Neural cell (in vitro differentiated cells): ENCODE results near the gene DDX1. TPM values are rescaled to one million over a fixed set of nuclear protein-coding genes. Genes with fewer than 3 reads are reported as not detected.

ENCODE experiments used
- H2AFZ ChIP-seq: fragments of 200-600, 300-800 bp; sonication (generic), shearing (Covaris generic); 2 replicates; pipeline ENCODE4 v1.6.0; 2014; ENCODE audit warnings: low read depth, mild to moderate bottlenecking, antibody characterized with exemption, low read length, moderate library complexity
- H3F3A ChIP-seq: fragments of 200-600 bp; shearing (Covaris generic); 2 replicates; pipeline ENCODE4 v1.6.1; 2016; ENCODE audit warnings: mild to moderate bottlenecking, moderate library complexity, mixed read lengths, antibody characterized with exemption, low read length; ENCODE audit not compliant: insufficient read depth, poor library complexity, severe bottlenecking
- H3K27ac ChIP-seq: fragments of 200-600, 300-800 bp; sonication (generic), shearing (Covaris generic); 2 replicates; pipeline ENCODE4 v1.5.1; 2014; ENCODE audit warnings: mild to moderate bottlenecking, low read length, moderate library complexity
- H3K27me3 ChIP-seq: fragments of 300-800, 200-600 bp; sonication (generic), shearing (Covaris generic); 2 replicates; pipeline ENCODE4 v1.6.0; 2014; ENCODE audit warnings: mild to moderate bottlenecking, low read depth, low read length, moderate library complexity; ENCODE audit not compliant: insufficient read depth
- H3K36me3 ChIP-seq: fragments of 300-800, 200-600 bp; sonication (generic), shearing (Covaris generic); 2 replicates; pipeline ENCODE4 v1.5.1; 2014; ENCODE audit warnings: mild to moderate bottlenecking, antibody characterized with exemption, low read length, moderate library complexity; ENCODE audit not compliant: insufficient read depth
- H3K4me2 ChIP-seq: fragments of 300-800, 200-600 bp; sonication (generic), shearing (Covaris generic); 2 replicates; pipeline ENCODE4 v1.6.0; 2014; ENCODE audit warnings: mild to moderate bottlenecking, low read length
- H3K4me3 ChIP-seq: fragments of 300-800, 200-600 bp; sonication (generic), shearing (Covaris generic); 2 replicates; pipeline ENCODE4 v1.5.1; 2014; ENCODE audit warnings: mild to moderate bottlenecking, low read length, moderate library complexity
- H3K79me2 ChIP-seq: fragments of 200-600 bp; shearing (Covaris generic); replicated peaks from 2 replicates; pipeline ENCODE4 v1.6.0; 2014; ENCODE audit warnings: mild to moderate bottlenecking, low read length, moderate library complexity; ENCODE audit not compliant: insufficient read depth
- H3K9ac ChIP-seq: fragments of 300-800, 200-600 bp; sonication (generic), shearing (Covaris generic); 2 replicates; pipeline ENCODE4 v1.6.1; 2016; ENCODE audit warnings: mild to moderate bottlenecking, low read length, mixed read lengths
- H3K9me2 ChIP-seq: fragments of 200-600 bp; shearing (Covaris generic); 2 replicates; pipeline ENCODE4 v1.6.1; 2016; ENCODE audit warnings: mild to moderate bottlenecking, low read length, mixed read lengths; ENCODE audit not compliant: insufficient read depth
- H3K9me3 ChIP-seq: fragments of 200-600, 300-800 bp; sonication (generic), shearing (Covaris generic); 2 replicates; pipeline ENCODE4 v1.6.1; 2016; ENCODE audit warnings: mild to moderate bottlenecking, mixed run types, low read length, moderate library complexity, mixed read lengths
- H4K20me1 ChIP-seq: fragments of 200-600 bp; shearing (Covaris generic); 2 replicates; pipeline ENCODE4 v1.6.1; 2016; ENCODE audit warnings: mild to moderate bottlenecking, mixed run types; ENCODE audit not compliant: insufficient read depth
- EP300 ChIP-seq: fragments of 450-650 bp; conservative IDR thresholded peaks from 2 replicates; pipeline ENCODE4 v1.6.1; 2014; ENCODE audit warnings: antibody characterized with exemption, mild to moderate bottlenecking, moderate library complexity; ENCODE audit not compliant: poor library complexity, severe bottlenecking
- EZH2 ChIP-seq: fragments of 200-600, 300-800 bp; shearing (Covaris generic), sonication (generic); IDR thresholded peaks from 2 replicates; pipeline ENCODE4 v1.6.1; 2014; ENCODE audit warnings: antibody characterized with exemption, low read length, borderline replicate concordance, mild to moderate bottlenecking; ENCODE audit not compliant: insufficient read depth, poor library complexity, severe bottlenecking
- MXI1 ChIP-seq: fragments of 450-650 bp; conservative IDR thresholded peaks from 2 replicates; pipeline ENCODE4 v1.6.1; 2014; ENCODE audit warnings: antibody characterized with exemption, mild to moderate bottlenecking; ENCODE audit not compliant: poor library complexity, severe bottlenecking
- POLR2AphosphoS5 ChIP-seq: IDR thresholded peaks from 2 replicates; pipeline ENCODE4 v1.6.1; 2012
- RAD21 ChIP-seq: fragments of 450-650 bp; conservative IDR thresholded peaks from 2 replicates; pipeline ENCODE4 v1.6.1; 2014; ENCODE audit warnings: antibody characterized with exemption, mild to moderate bottlenecking, moderate library complexity
- SMC3 ChIP-seq: fragments of 450-650 bp; conservative IDR thresholded peaks from 2 replicates; pipeline ENCODE4 v1.6.1; 2014; ENCODE audit warnings: antibody characterized with exemption, mild to moderate bottlenecking, moderate library complexity; ENCODE audit not compliant: poor library complexity
- TAF1 ChIP-seq: IDR thresholded peaks from 2 replicates; pipeline ENCODE4 v1.6.1; 2012; ENCODE audit warnings: low read depth
- polyA plus RNA-seq: library from polyadenylated mRNA; depleted of rRNA; stranded (reverse); fragments of >200 nt; gene quantifications from 2 replicates; pipeline ENCODE4 v1.2.3, GENCODE V29; 2014
- TF ChIP-seq, protein P1 (sequence below): IDR thresholded peaks from 2 replicates; pipeline ENCODE4 v1.6.1; 2012; ENCODE audit warnings: borderline replicate concordance
- TF ChIP-seq, protein P2 (sequence below): fragments of 450-650 bp; IDR thresholded peaks from 2 replicates; pipeline ENCODE4 v1.5.1; 2014; ENCODE audit warnings: antibody characterized with exemption, mild to moderate bottlenecking, moderate library complexity; ENCODE audit not compliant: poor library complexity, severe bottlenecking

DDX1 gene
- polyA plus RNA-seq, 1 donor from 2014 or later: 159 TPM

- Histone ChIP-seq H3K27me3 (no peaks in the 10 kb centered on the region), H3K4me2 (no peak overlapping the region), H2AFZ (no peak overlapping the region), H3F3A (no peaks in the 10 kb centered on the region), H3K27ac (no peak overlapping the region), H3K9ac (no peak overlapping the region), H3K9me2 (no peaks in the 10 kb centered on the region), H4K20me1 (no peaks in the 10 kb centered on the region), H3K36me3 (no peaks in the 10 kb centered on the region), H3K79me2 (no peaks in the 10 kb centered on the region), H3K9me3 (peaks cover 5% of the 10 kb centered on the region), H3K4me3 (no peak overlapping the region)
- no peak for TF ChIP-seq EZH2
- no peak for TF ChIP-seq RAD21
- no peak for TF ChIP-seq EP300
- TF ChIP-seq, protein P1, sequence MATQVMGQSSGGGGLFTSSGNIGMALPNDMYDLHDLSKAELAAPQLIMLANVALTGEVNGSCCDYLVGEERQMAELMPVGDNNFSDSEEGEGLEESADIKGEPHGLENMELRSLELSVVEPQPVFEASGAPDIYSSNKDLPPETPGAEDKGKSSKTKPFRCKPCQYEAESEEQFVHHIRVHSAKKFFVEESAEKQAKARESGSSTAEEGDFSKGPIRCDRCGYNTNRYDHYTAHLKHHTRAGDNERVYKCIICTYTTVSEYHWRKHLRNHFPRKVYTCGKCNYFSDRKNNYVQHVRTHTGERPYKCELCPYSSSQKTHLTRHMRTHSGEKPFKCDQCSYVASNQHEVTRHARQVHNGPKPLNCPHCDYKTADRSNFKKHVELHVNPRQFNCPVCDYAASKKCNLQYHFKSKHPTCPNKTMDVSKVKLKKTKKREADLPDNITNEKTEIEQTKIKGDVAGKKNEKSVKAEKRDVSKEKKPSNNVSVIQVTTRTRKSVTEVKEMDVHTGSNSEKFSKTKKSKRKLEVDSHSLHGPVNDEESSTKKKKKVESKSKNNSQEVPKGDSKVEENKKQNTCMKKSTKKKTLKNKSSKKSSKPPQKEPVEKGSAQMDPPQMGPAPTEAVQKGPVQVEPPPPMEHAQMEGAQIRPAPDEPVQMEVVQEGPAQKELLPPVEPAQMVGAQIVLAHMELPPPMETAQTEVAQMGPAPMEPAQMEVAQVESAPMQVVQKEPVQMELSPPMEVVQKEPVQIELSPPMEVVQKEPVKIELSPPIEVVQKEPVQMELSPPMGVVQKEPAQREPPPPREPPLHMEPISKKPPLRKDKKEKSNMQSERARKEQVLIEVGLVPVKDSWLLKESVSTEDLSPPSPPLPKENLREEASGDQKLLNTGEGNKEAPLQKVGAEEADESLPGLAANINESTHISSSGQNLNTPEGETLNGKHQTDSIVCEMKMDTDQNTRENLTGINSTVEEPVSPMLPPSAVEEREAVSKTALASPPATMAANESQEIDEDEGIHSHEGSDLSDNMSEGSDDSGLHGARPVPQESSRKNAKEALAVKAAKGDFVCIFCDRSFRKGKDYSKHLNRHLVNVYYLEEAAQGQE: no peak
- TF ChIP-seq, protein P2, sequence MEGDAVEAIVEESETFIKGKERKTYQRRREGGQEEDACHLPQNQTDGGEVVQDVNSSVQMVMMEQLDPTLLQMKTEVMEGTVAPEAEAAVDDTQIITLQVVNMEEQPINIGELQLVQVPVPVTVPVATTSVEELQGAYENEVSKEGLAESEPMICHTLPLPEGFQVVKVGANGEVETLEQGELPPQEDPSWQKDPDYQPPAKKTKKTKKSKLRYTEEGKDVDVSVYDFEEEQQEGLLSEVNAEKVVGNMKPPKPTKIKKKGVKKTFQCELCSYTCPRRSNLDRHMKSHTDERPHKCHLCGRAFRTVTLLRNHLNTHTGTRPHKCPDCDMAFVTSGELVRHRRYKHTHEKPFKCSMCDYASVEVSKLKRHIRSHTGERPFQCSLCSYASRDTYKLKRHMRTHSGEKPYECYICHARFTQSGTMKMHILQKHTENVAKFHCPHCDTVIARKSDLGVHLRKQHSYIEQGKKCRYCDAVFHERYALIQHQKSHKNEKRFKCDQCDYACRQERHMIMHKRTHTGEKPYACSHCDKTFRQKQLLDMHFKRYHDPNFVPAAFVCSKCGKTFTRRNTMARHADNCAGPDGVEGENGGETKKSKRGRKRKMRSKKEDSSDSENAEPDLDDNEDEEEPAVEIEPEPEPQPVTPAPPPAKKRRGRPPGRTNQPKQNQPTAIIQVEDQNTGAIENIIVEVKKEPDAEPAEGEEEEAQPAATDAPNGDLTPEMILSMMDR: no peak
- TF ChIP-seq POLR2AphosphoS5: no peak
- TF ChIP-seq SMC3: no peak
- no peak for TF ChIP-seq TAF1
- no peak for TF ChIP-seq MXI1
Observed at GRCh38 chr2:15657759-15658158, 66.1 kb downstream of the DDX1 start.

- no peak for TF ChIP-seq POLR2AphosphoS5
- TF ChIP-seq, protein P1: no peak
- no peak for TF ChIP-seq EZH2
- no peak for TF ChIP-seq SMC3
- TF ChIP-seq, protein P2: no peak
- TF ChIP-seq EP300: no peak
- TF ChIP-seq RAD21: no peak
- TF ChIP-seq TAF1: no peak
- no peak for TF ChIP-seq MXI1
- Histone ChIP-seq H3K27ac (no peak overlapping the region), H4K20me1 (no peaks in the 10 kb centered on the region), H3K9me2 (no peaks in the 10 kb centered on the region), H3K36me3 (no peaks in the 10 kb centered on the region), H3K9ac (no peak overlapping the region), H3K27me3 (no peaks in the 10 kb centered on the region), H3F3A (no peaks in the 10 kb centered on the region), H3K9me3 (peaks cover 5% of the 10 kb centered on the region), H3K4me3 (no peak overlapping the region), H3K4me2 (no peak overlapping the region), H2AFZ (no peak overlapping the region), H3K79me2 (no peaks in the 10 kb centered on the region)
Observed at GRCh38 chr2:15658911-15659310, 67.2 kb downstream of the DDX1 start.
